OCI-LY3 (cell line): ENCODE results near the gene RASL12.

Source experiments
- H2AFZ ChIP-seq: fragments of 200-600, 300-600 bp; shearing (Covaris generic); 2 replicates; pipeline ENCODE4 v1.6.0; 2014; ENCODE audit warnings: antibody characterized with exemption, low read depth, low read length
- H3K27ac ChIP-seq: fragments of 200-600, 300-600 bp; sonication (generic); 2 replicates; pipeline ENCODE4 v1.5.1; 2014; ENCODE audit warnings: mild to moderate bottlenecking, low read length, moderate library complexity, mixed read lengths
- H3K27me3 ChIP-seq: fragments of 200-600, 300-600 bp; sonication (generic); 2 replicates; pipeline ENCODE4 v1.6.1; 2014; ENCODE audit warnings: low read depth, low read length, mixed read lengths
- H3K36me3 ChIP-seq: fragments of 200-600, 300-600 bp; sonication (generic); replicated peaks from 2 replicates; pipeline ENCODE3; 2014; ENCODE audit warnings: low read depth, low read length, mixed read lengths
- H3K4me1 ChIP-seq: fragments of 300-600, 200-600 bp; sonication (generic); 2 replicates; pipeline ENCODE4 v1.6.1; 2014; ENCODE audit warnings: low read length, mixed read lengths
- H3K4me2 ChIP-seq: fragments of 200-600, 300-600 bp; sonication (generic); 2 replicates; pipeline ENCODE4 v1.6.1; 2014; ENCODE audit warnings: low read length, mixed read lengths
- H3K4me3 ChIP-seq: fragments of 300-600, 200-600 bp; sonication (generic); 2 replicates; pipeline ENCODE4 v1.5.1; 2014; ENCODE audit warnings: antibody characterized with exemption, mild to moderate bottlenecking, low read length, moderate library complexity
- H3K79me2 ChIP-seq: fragments of 300-600, 200-600 bp; shearing (Covaris generic); 2 replicates; pipeline ENCODE4 v1.6.1; 2014; ENCODE audit warnings: mild to moderate bottlenecking, low read length, mixed read lengths
- H3K9ac ChIP-seq: fragments of 300-600, 200-600 bp; shearing (Covaris generic); 2 replicates; pipeline ENCODE4 v1.6.0; 2014; ENCODE audit warnings: mild to moderate bottlenecking, low read length, moderate library complexity
- H3K9me3 ChIP-seq: fragments of 200-600, 300-600 bp; shearing (Covaris generic); 2 replicates; pipeline ENCODE4 v1.6.1; 2014; ENCODE audit warnings: low read length, mixed read lengths; ENCODE audit not compliant: insufficient read depth
- H4K20me1 ChIP-seq: fragments of 200-600, 300-600 bp; sonication (generic); 2 replicates; pipeline ENCODE4 v1.6.1; 2016; ENCODE audit warnings: low read length, mixed read lengths; ENCODE audit not compliant: insufficient read depth
- EZH2phosphoT487 ChIP-seq: fragments of 200-600 bp; shearing (Covaris generic); IDR thresholded peaks from 2 replicates; pipeline ENCODE4 v1.6.1; 2018; ENCODE audit warnings: antibody characterized with exemption, mixed run types, low read depth
- TF ChIP-seq, protein P1 (sequence below): fragments of 200-600, 300-600 bp; sonication (generic); IDR thresholded peaks from 2 replicates; pipeline ENCODE4 v1.5.1; 2014; ENCODE audit warnings: antibody characterized with exemption, low read length, low read depth

Gene RASL12

GRCh38 chr15:65091946-65092770, 24.4 kb upstream of the RASL12 start:
- H3K9me3 ChIP-seq = no peaks in the 10 kb centered on the region
- no peaks in the 10 kb centered on the region for H3K79me2 ChIP-seq
- H4K20me1 ChIP-seq = no peaks in the 10 kb centered on the region
- no peaks in the 10 kb centered on the region for H3K27me3 ChIP-seq
- H3K4me3 ChIP-seq = no peak overlapping the region
- TF ChIP-seq, protein P1, sequence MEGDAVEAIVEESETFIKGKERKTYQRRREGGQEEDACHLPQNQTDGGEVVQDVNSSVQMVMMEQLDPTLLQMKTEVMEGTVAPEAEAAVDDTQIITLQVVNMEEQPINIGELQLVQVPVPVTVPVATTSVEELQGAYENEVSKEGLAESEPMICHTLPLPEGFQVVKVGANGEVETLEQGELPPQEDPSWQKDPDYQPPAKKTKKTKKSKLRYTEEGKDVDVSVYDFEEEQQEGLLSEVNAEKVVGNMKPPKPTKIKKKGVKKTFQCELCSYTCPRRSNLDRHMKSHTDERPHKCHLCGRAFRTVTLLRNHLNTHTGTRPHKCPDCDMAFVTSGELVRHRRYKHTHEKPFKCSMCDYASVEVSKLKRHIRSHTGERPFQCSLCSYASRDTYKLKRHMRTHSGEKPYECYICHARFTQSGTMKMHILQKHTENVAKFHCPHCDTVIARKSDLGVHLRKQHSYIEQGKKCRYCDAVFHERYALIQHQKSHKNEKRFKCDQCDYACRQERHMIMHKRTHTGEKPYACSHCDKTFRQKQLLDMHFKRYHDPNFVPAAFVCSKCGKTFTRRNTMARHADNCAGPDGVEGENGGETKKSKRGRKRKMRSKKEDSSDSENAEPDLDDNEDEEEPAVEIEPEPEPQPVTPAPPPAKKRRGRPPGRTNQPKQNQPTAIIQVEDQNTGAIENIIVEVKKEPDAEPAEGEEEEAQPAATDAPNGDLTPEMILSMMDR = no peak
- TF ChIP-seq EZH2phosphoT487 = no peak
- H2AFZ ChIP-seq = no peak overlapping the region
- H3K4me2 ChIP-seq = no peak overlapping the region
- no peak overlapping the region for H3K9ac ChIP-seq
- no peaks in the 10 kb centered on the region for H3K36me3 ChIP-seq
- H3K27ac ChIP-seq = no peak overlapping the region
- H3K4me1 ChIP-seq = no peaks in the 10 kb centered on the region

DNA sequence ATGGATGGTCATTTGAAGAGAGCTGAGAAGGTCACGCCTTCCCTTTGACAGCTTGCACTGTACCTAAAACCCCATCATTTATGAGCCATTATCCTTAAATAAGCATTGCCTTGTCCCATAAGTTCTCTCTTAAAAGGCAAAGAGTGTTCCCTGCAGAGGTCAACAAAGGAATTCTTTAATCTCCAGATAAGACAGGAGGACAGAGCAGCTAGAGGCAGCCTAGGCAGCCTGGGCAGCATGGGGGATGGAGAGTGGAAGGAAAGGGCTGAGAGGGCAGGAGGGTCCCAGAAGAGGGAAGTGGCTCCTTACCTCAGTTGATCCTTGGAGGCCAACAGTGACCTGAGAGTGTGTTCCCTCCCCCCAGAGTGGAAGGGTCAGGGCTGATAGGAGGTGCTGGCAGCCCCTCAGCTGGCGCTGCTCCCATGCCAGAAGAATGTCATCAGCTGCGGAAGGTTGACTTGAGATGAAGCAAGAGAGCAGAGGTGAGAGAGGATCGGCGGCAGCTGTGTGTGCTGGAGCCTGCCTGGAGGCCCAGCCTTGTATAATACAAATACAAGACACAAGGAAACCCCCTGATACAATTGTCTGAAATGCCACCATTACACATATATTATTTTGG, 21.5 kb upstream of the RASL12 start:
- TF ChIP-seq EZH2phosphoT487 = no peak
- TF ChIP-seq, protein P1 = no peak
- H3K36me3 ChIP-seq = no peaks in the 10 kb centered on the region
- no peak overlapping the region for H3K27ac ChIP-seq

DNA sequence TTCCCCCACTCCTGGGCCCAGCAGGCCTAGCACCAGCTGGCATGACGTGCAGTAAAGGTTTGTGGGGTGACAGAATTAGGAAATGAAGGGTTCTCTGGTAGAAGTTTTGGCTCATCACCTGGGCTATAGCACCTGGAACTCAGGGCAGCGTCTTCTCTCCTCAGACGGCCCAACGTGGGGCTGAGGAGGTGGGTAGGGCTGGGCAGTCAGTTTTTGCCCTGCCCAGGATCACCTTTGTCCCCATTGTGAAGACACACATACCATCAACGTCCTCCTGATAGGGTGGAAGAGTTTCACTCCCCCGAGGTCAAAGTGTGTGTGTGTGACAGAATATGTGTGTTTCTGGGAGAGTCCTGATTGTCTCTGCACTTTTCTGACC, 20.8 kb upstream of the RASL12 start:
- no peaks in the 10 kb centered on the region for H3K79me2 ChIP-seq
- no peak overlapping the region for H3K4me2 ChIP-seq
- TF ChIP-seq, protein P1 = no peak
- TF ChIP-seq EZH2phosphoT487 = no peak
- H3K27ac ChIP-seq = no peak overlapping the region
- no peak overlapping the region for H2AFZ ChIP-seq
- H3K4me3 ChIP-seq = no peak overlapping the region
- peaks cover 17% of the 10 kb centered on the region for H3K27me3 ChIP-seq
- H3K9ac ChIP-seq = no peak overlapping the region
- H3K4me1 ChIP-seq = no peaks in the 10 kb centered on the region
- H3K9me3 ChIP-seq = no peaks in the 10 kb centered on the region
- H3K36me3 ChIP-seq = no peaks in the 10 kb centered on the region
- no peaks in the 10 kb centered on the region for H4K20me1 ChIP-seq

More for the DNA sequence above, 21.5 kb upstream of the RASL12 start:
- Histone ChIP-seq H2AFZ (no peak overlapping the region), H3K4me3 (no peak overlapping the region), H4K20me1 (no peaks in the 10 kb centered on the region), H3K27me3 (peaks cover 10% of the 10 kb centered on the region), H3K9me3 (no peaks in the 10 kb centered on the region), H3K79me2 (no peaks in the 10 kb centered on the region), H3K4me1 (no peaks in the 10 kb centered on the region), H3K9ac (no peak overlapping the region), H3K4me2 (no peak overlapping the region)

GRCh38 chr15:65087873-65088642, 20.3 kb upstream of the RASL12 start:
- Histone ChIP-seq H3K9me3 (no peaks in the 10 kb centered on the region), H3K27ac (no peak overlapping the region), H3K36me3 (no peaks in the 10 kb centered on the region), H3K27me3 (peaks cover 22% of the 10 kb centered on the region), H3K4me3 (no peak overlapping the region), H3K79me2 (no peaks in the 10 kb centered on the region), H3K9ac (no peak overlapping the region), H3K4me2 (no peak overlapping the region), H3K4me1 (no peaks in the 10 kb centered on the region), H4K20me1 (no peaks in the 10 kb centered on the region), H2AFZ (no peak overlapping the region)
- no peak for TF ChIP-seq EZH2phosphoT487
- TF ChIP-seq, protein P1 = no peak
